Liver (tissue), 9 donors: ENCODE measurements around the gene ITGA11. TPM values are rescaled to one million over a fixed set of nuclear protein-coding genes. Genes with fewer than 3 reads are reported as not detected.
"Not testable (repeated sequence)": the region's sequence is repeated elsewhere in the genome, so short reads cannot be mapped to it uniquely, and the experiment has no call there.

Experiments used
- DNase-seq: peaks from one replicate; pipeline ENCODE4 v3.0.0-alpha.2; 2017; ENCODE audit warnings: low spot score
- H3K27ac ChIP-seq, 2 donors: one replicate each; pipeline ENCODE4 v1.7.0; 2013; ENCODE audit warnings: inconsistent platforms in 2 of 2, low read length in 2 of 2, control low read depth in 1 of 2, low read depth in 1 of 2, mild to moderate bottlenecking in 1 of 2
- H3K27me3 ChIP-seq, 4 donors: one replicate each; pipeline versions ENCODE4 v1.6.1 to v1.7.0; 2013; ENCODE audit warnings: low read length in 3 of 4, inconsistent platforms in 1 of 4, mild to moderate bottlenecking in 1 of 4, moderate library complexity in 1 of 4; ENCODE audit not compliant: control insufficient read depth in 4 of 4, insufficient read depth in 4 of 4
- H3K36me3 ChIP-seq, 4 donors: one replicate each; pipeline versions ENCODE4 v1.6.1 to v1.7.0; 2013; ENCODE audit warnings: low read length in 3 of 4, mild to moderate bottlenecking in 3 of 4, low read depth in 1 of 4, moderate library complexity in 1 of 4; ENCODE audit not compliant: control insufficient read depth in 4 of 4, insufficient read depth in 3 of 4
- H3K4me1 ChIP-seq, 4 donors: one replicate each; pipeline versions ENCODE4 v1.6.1 to v1.7.0; 2013; ENCODE audit warnings: low read length in 3 of 4, mild to moderate bottlenecking in 3 of 4, moderate library complexity in 1 of 4; ENCODE audit not compliant: control insufficient read depth in 4 of 4, insufficient read depth in 4 of 4
- H3K4me3 ChIP-seq, 3 donors: one replicate each; pipeline versions ENCODE4 v1.6.1 to v1.7.0; 2013; ENCODE audit warnings: low read length in 3 of 3, control low read depth in 1 of 3, low read depth in 1 of 3, mild to moderate bottlenecking in 1 of 3
- H3K9ac ChIP-seq, 2 donors: one replicate each; pipeline ENCODE4 v1.7.0; 2013; ENCODE audit warnings: low read length in 2 of 2, mild to moderate bottlenecking in 2 of 2, moderate library complexity in 2 of 2, control low read depth in 1 of 2, low read depth in 1 of 2
- H3K9me3 ChIP-seq, 4 donors: one replicate each; pipeline versions ENCODE4 v1.6.1 to v1.7.0; 2013; ENCODE audit warnings: low read length in 3 of 4; ENCODE audit not compliant: control insufficient read depth in 4 of 4
- ATF3 ChIP-seq: IDR thresholded peaks from 2 replicates; pipeline ENCODE4 v1.6.1; 2016; ENCODE audit warnings: antibody characterized with exemption
- EGR1 ChIP-seq, 2 donors: IDR thresholded peaks; 2 replicates each; pipeline ENCODE4 v1.6.1; 2016 to 2018; ENCODE audit warnings: antibody characterized with exemption in 2 of 2, low read depth in 2 of 2
- REST ChIP-seq: IDR thresholded peaks from 2 replicates; pipeline ENCODE4 v1.6.1; 2016; ENCODE audit warnings: antibody characterized with exemption, mild to moderate bottlenecking
- WGBS: extraction: QIAGEN DNeasy Blood & Tissue Kit; methylation state at CpG from one replicate; pipeline ENCODE4 v1.1.7; 2013; 5-methylcytosine and 5-hydroxymethylcytosine counted together
- polyA plus RNA-seq, 2 donors: library from polyadenylated mRNA; stranded (reverse) in 1 of 2; unstranded in 1 of 2; fragments of 200-250 nt in 1 of 2; fragments of >200 nt in 1 of 2; fragmentation: Nextera tagmentation in 1 of 2; extraction: Ambion mirVana in 1 of 2; gene quantifications; one replicate each; pipeline versions ENCODE4 v1.2.1 to v1.2.3, GENCODE V29; 2013 to 2015
- total RNA-seq, 2 donors: library from RNA; depleted of rRNA; stranded (reverse); fragments of >200 nt; gene quantifications; one replicate each; pipeline ENCODE4 v1.2.3, GENCODE V29; 2014
- donor health status: healthy.
- donor health status: healthy.
- donor health status: healthy.
- donor health status: healthy.
- donor health status: healthy.

Gene ITGA11
- total and polyA plus RNA-seq, 4 donors: 0.32 to 1.0 (median 0.67) TPM

- TF ChIP-seq REST (no peak), EGR1 (IDR thresholded peaks at IDR 0.05; ENCODE audit: low read depth in 2 of 2) (no peak)
Measured at GRCh38 chr15:68399096-68400065, 32.6 kb downstream of the ITGA11 start (continued).

GRCh38 chr15:68397999-68398398, 34.0 kb downstream of the ITGA11 start:
- no CpG with 5 or more reads among the region's 3 CpGs for WGBS
- not testable (repeated sequence) for H3K27ac ChIP-seq, H3K36me3 ChIP-seq, H3K9ac ChIP-seq, H3K4me1 ChIP-seq, H3K4me3 ChIP-seq, H3K9me3 ChIP-seq, DNase-seq, H3K27me3 ChIP-seq

- no peak for DNase-seq
Measured at GRCh38 chr15:68396068-68396467, 35.9 kb downstream of the ITGA11 start.

More at GRCh38 chr15:68396068-68396467, 35.9 kb downstream of the ITGA11 start:
- Histone ChIP-seq H3K4me3 (no peak overlapping the region), H3K4me1 (no peaks in the 10 kb centered on the region), H3K27me3 (peaks cover 0 to 3% (median 0%) of the 10 kb centered on the region in 4 donors), H3K9me3 (peaks cover 0 to 7% (median 0%) of the 10 kb centered on the region in 4 donors), H3K9ac (no peak overlapping the region), H3K36me3 (no peaks in the 10 kb centered on the region), H3K27ac (no peak overlapping the region)
- TF ChIP-seq ATF3 (no peak), EGR1 (IDR thresholded peaks at IDR 0.05; ENCODE audit: low read depth in 2 of 2) (no peak), REST (no peak)
- 76% methylated on average over 1 of the region's 1 CpG for WGBS
